Thyroid gland (tissue), 4 donors: ENCODE results near the gene SORL1.

Source experiments
- POLR2A ChIP-seq, 2 donors: fragments of 450-650 bp; IDR thresholded peaks; one replicate each; pipeline ENCODE4 v1.6.1; 2017; ENCODE audit warnings: antibody characterized with exemption in 2 of 2, mild to moderate bottlenecking in 2 of 2, moderate library complexity in 1 of 2
- TF ChIP-seq, protein P1 (sequence below), 6 experiments: fragments of 200-600 bp in 3 of 6; fragments of 450-650 bp in 3 of 6; sonication (generic) in 3 of 6; IDR thresholded peaks; one replicate each; pipeline ENCODE4 v1.5.1; 2016 to 2019; ENCODE audit warnings: antibody characterized with exemption in 6 of 6, mild to moderate bottlenecking in 2 of 6, inconsistent platforms in 1 of 6, moderate library complexity in 1 of 6

DNA sequence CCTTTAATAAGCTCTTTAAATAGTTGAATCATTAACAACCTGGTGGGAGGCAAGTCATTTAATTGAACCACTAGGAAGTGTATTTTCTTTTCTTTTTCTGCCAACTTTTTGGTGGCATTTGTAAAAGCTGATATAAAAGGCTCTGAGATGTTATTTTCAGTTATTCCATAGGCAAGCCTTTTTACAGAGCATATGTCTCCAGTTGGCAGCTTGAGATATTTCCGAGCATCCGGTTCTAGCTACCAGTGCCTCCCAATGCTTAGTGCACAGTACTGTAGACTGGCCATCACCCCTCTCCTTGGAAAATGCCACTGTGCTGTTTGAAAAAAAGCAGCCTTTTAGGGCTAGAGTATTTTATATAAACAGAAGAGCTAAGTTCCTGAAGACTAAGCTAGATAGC, 179.3 kb downstream of the SORL1 start:
- TF ChIP-seq, protein P1, sequence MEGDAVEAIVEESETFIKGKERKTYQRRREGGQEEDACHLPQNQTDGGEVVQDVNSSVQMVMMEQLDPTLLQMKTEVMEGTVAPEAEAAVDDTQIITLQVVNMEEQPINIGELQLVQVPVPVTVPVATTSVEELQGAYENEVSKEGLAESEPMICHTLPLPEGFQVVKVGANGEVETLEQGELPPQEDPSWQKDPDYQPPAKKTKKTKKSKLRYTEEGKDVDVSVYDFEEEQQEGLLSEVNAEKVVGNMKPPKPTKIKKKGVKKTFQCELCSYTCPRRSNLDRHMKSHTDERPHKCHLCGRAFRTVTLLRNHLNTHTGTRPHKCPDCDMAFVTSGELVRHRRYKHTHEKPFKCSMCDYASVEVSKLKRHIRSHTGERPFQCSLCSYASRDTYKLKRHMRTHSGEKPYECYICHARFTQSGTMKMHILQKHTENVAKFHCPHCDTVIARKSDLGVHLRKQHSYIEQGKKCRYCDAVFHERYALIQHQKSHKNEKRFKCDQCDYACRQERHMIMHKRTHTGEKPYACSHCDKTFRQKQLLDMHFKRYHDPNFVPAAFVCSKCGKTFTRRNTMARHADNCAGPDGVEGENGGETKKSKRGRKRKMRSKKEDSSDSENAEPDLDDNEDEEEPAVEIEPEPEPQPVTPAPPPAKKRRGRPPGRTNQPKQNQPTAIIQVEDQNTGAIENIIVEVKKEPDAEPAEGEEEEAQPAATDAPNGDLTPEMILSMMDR (IDR thresholded peaks at IDR 0.05), result no peak
- no peak for TF ChIP-seq POLR2A (IDR thresholded peaks at IDR 0.05)
